Tibial artery (tissue), 4 donors: ENCODE measurements around the gene ARHGAP21.

Experiments used
- DNase-seq, 2 donors: peaks; one replicate each; pipeline ENCODE4 v3.0.0-alpha.2; 2019
- H3K27ac ChIP-seq, 2 donors: fragments of 200-600 bp; sonication (generic) in 1 of 2; 1 replicate in 1 of 2; 2 replicates in 1 of 2; pipeline ENCODE4 v1.5.1; 2018 to 2019; ENCODE audit warnings: mild to moderate bottlenecking in 1 of 2
- H3K27me3 ChIP-seq, 2 donors: fragments of 200-600 bp; sonication (generic) in 1 of 2; one replicate each; pipeline versions ENCODE4 v1.5.1 to v1.6.0; 2016 to 2019
- H3K36me3 ChIP-seq, 3 donors: fragments of 200-600 bp; sonication (generic) in 2 of 3; one replicate each; pipeline ENCODE4 v1.5.1; 2016 to 2019; ENCODE audit warnings: mild to moderate bottlenecking in 2 of 3
- H3K4me1 ChIP-seq, 4 donors: fragments of 200-600 bp; sonication (generic) in 2 of 4; 1 replicate in 3 of 4; 2 replicates in 1 of 4; pipeline ENCODE4 v1.5.1; 2016 to 2019
- H3K4me3 ChIP-seq, 2 donors: fragments of 200-600 bp; sonication (generic) in 1 of 2; 1 replicate in 1 of 2; 2 replicates in 1 of 2; pipeline ENCODE4 v1.5.1; 2018 to 2019; ENCODE audit warnings: mild to moderate bottlenecking in 2 of 2
- H3K9me3 ChIP-seq, 3 donors: fragments of 200-600 bp; sonication (generic) in 1 of 3; one replicate each; pipeline ENCODE4 v1.5.1; 2016 to 2019
- CTCF ChIP-seq, 2 experiments: fragments of 200-600 bp in 1 of 2; fragments of 450-650 bp in 1 of 2; IDR thresholded peaks; one replicate each; pipeline ENCODE4 v1.5.1; 2017 to 2019; ENCODE audit warnings: antibody characterized with exemption in 2 of 2, mild to moderate bottlenecking in 1 of 2, moderate library complexity in 1 of 2
- intact Hi-C: fragments of 100-400 bp; cut with DNase I; formaldehyde crosslinking; loops from one replicate; pipeline ENCODE4 v1.15.0; 2023; ENCODE audit warnings: low total_unique reads

The ARHGAP21 gene

GRCh38 chr10:24550680-24551079 lies 173.0 kb downstream of the ARHGAP21 start:
- H3K27ac ChIP-seq, result no peak overlapping the region
- no peaks in the 10 kb centered on the region for H3K4me1 ChIP-seq
- H3K9me3 ChIP-seq, result no peaks in the 10 kb centered on the region
- peaks cover 0 to 12% of the 10 kb centered on the region in 2 donors for H3K27me3 ChIP-seq
- peaks cover 0 to 7% (median 0%) of the 10 kb centered on the region in 3 donors for H3K36me3 ChIP-seq
- no peak overlapping the region for H3K4me3 ChIP-seq
- no peak for TF ChIP-seq CTCF (IDR thresholded peaks at IDR 0.05)
- DNase-seq, result no peak
- intact Hi-C loops, result no loop called here

GRCh38 chr10:24545585-24545984 lies 178.1 kb downstream of the ARHGAP21 start:
- no peak overlapping the region for H3K27ac ChIP-seq
- peaks cover 0 to 20% (median 0%) of the 10 kb centered on the region in 3 donors for H3K36me3 ChIP-seq
- no peak for TF ChIP-seq CTCF (IDR thresholded peaks at IDR 0.05)
- H3K4me1 ChIP-seq, result no peaks in the 10 kb centered on the region
- H3K4me3 ChIP-seq, result no peak overlapping the region
- no peaks in the 10 kb centered on the region for H3K9me3 ChIP-seq
- H3K27me3 ChIP-seq, result no peaks in the 10 kb centered on the region
- no peak for DNase-seq
- intact Hi-C loops, result no loop called here

GRCh38 chr10:24544776-24545175 lies 178.9 kb downstream of the ARHGAP21 start:
- Histone ChIP-seq H3K27me3 (no peaks in the 10 kb centered on the region), H3K9me3 (no peaks in the 10 kb centered on the region), H3K4me3 (no peak overlapping the region), H3K36me3 (peaks cover 0 to 28% (median 0%) of the 10 kb centered on the region in 3 donors), H3K27ac (no peak overlapping the region), H3K4me1 (no peaks in the 10 kb centered on the region)
- no peak for DNase-seq
- intact Hi-C loops, result no loop called here
- TF ChIP-seq CTCF (IDR thresholded peaks at IDR 0.05), result no peak

GRCh38 chr10:24542314-24543270 lies 181.1 kb downstream of the ARHGAP21 start:
- no peak overlapping the region for H3K27ac ChIP-seq
- TF ChIP-seq CTCF (IDR thresholded peaks at IDR 0.05), result no peak
- no peaks in the 10 kb centered on the region for H3K9me3 ChIP-seq
- H3K36me3 ChIP-seq, result peaks cover 0 to 37% (median 0%) of the 10 kb centered on the region in 3 donors
- H3K4me3 ChIP-seq, result no peak overlapping the region
- DNase-seq, result no peak
- no peaks in the 10 kb centered on the region for H3K27me3 ChIP-seq
- no peaks in the 10 kb centered on the region for H3K4me1 ChIP-seq
- intact Hi-C loops, result no loop called here

- H3K27ac ChIP-seq, result no peak overlapping the region
- DNase-seq, result no peak
- no peak overlapping the region for H3K4me3 ChIP-seq
- H3K36me3 ChIP-seq, result peaks cover 0 to 43% (median 0%) of the 10 kb centered on the region in 3 donors
- no peak for TF ChIP-seq CTCF (IDR thresholded peaks at IDR 0.05)
- intact Hi-C loops, result no loop called here
- H3K9me3 ChIP-seq, result no peaks in the 10 kb centered on the region
- no peaks in the 10 kb centered on the region for H3K4me1 ChIP-seq
- H3K27me3 ChIP-seq, result no peaks in the 10 kb centered on the region
Measured at GRCh38 chr10:24541239-24541753, 182.4 kb downstream of the ARHGAP21 start.
